CD4-positive, alpha-beta T cell treated with Interleukin-4 for 4 hours (primary cell): Measurements from ENCODE around the gene GABRG3.

Experiments used
- DNase-seq: peaks from one replicate; pipeline ENCODE4 v3.0.0-alpha.2; 2020

The GABRG3 gene

GRCh38 chr15:27254801-27255200 lies 283.8 kb downstream of the GABRG3 start:
- no peak for DNase-seq

GRCh38 chr15:27256446-27256845 lies 285.5 kb downstream of the GABRG3 start:
- no peak for DNase-seq

- DNase-seq = no peak
Measured at GRCh38 chr15:27258287-27258686, 287.3 kb downstream of the GABRG3 start.

- DNase-seq = no peak
Measured at GRCh38 chr15:27260523-27260922, 289.5 kb downstream of the GABRG3 start.

- no peak for DNase-seq
Measured at GRCh38 chr15:27268923-27269322, 297.9 kb downstream of the GABRG3 start.

GRCh38 chr15:27271258-27271657 lies 300.3 kb downstream of the GABRG3 start:
- no peak for DNase-seq

DNA sequence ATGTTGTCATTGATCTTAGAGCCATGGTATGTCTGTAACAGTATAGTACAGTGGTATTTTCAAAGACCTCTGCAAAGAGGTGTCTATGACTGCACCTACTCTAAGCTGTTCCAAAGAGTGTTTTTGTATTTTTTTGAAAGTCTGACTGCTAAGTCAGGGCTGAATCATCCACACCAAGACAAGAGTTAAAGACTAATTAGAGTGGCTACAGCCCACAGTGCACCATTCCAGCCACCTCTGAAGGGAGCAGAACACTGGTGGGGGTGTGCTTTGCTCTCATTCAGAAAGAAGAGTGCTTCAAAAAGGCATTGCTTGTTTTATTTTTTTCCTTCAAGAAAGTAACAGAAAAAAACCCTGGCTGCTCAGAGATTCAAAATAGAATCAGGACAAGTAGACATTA lies 301.4 kb downstream of the GABRG3 start:
- no peak for DNase-seq

DNA sequence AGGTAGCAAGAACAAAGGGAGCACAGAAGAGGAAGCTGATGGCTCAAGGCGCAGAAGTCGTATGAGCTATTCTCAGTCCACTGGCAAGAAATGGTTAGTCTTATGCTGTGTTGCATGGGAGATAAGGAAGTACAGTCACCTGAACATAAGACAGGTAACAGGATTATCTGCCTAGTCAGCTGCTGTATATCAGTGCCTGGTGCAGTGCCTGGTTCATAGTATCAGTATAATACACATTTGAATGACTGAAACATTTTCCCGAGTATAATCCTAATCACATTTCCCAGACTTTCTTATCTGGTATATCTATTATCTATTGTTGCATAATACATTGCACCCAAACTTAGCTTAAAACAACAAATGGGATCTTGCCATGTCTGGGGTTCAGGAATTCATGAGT lies 302.5 kb downstream of the GABRG3 start:
- no peak for DNase-seq

GRCh38 chr15:27278761-27279160 lies 307.8 kb downstream of the GABRG3 start:
- no peak for DNase-seq

GRCh38 chr15:27292641-27293040 lies 321.7 kb downstream of the GABRG3 start:
- DNase-seq = no peak

DNA sequence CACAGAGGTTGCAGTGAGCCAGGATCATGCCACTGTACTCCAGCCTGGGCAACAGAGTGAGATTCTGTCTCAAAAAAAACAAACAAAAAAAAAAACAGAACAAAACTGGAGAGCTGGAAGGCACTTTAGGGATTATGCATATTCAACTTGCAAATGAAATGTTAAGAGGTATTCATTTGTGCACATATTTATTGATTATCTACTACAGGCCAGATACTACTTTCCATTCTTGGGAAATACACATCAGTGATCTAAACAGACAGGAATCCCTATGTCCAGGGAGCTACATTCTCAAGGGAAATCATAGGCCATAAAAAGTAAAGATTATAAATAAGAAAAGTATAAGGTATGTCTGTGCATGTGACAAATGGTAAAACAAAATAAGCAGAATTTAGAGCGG lies 322.6 kb downstream of the GABRG3 start:
- no peak for DNase-seq

GRCh38 chr15:27317736-27318135 lies 346.8 kb downstream of the GABRG3 start:
- DNase-seq = no peak

DNA sequence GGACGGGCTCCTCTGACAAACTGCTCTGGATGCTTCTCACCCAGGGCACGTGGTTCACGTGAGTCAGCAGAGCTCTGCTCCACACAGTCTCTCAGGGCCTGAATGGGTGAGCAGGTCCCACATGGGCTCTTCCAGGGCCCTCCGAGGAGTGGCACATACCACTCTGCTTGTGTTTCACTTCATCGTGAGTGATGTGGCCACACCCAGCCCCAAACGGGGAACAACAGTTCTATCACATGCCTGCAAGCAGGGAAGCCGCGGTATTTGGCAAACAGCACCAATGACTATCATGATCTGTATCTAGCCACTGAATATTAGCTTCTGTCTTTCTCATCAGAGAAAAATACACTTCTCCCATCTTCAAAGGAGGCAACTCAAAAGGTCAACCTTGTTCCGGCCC lies 352.8 kb downstream of the GABRG3 start:
- no peak for DNase-seq

DNA sequence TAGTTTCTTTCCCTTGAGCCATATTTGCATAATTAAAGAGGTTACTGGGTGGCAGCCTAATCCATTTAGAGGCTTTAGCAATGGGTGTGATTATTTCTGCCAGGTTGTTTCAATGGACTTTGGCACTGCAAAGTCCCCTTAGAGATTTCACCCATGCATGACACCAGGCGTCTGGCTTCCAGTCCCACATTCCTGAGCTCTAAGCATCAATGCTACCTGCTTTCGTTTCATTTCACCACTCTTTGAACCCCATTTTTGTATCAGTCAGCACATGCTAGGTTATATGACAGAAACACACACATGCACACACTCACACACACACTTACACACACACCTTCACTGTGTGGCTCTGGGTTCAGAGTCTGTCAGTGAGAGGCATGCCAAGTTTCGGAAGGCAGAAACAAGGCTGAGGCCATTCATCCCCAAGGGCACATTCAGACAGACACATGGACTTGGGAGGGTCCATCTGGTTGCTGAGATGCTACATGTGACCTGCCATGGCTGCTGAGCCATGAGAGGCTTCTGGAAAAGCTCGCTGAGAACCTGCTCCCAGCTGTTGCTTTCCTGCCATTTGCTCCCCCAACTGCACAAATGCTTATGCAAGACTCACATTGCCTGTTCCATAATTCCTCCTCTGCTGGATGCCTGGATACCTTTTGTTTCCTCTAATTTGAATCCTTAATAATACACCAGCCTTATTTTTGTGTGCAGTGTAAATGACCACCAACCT lies 354.1 kb downstream of the GABRG3 start:
- no peak for DNase-seq

DNA sequence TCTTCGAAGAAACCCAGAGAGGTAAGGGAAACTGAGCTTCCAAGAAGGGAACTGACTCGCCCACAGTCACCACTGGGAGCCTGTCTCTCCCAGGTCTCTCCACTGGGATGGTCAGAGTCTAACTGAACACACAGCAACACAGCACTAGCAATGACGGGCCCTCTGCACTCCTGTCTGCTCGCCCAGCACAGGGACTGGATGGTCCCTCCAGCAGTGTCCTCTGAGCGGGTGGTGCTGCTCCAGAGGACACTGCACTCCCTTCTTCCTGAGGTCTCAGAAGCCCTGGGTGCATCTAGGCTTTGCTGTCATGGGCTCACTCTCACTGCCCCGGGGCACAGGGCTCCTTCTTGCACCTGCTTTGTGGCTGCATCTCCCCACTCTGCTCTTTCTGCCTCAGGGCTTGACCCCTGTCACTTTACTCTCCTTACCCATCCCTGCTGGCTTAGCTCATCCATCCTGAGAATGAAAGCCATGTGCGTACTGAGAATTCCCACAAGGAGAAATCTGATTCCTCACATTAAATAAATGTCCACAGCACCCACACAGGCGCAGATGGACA lies 356.6 kb downstream of the GABRG3 start:
- no peak for DNase-seq

GRCh38 chr15:27328186-27328585 lies 357.2 kb downstream of the GABRG3 start:
- no peak for DNase-seq

GRCh38 chr15:27328608-27329007 lies 357.6 kb downstream of the GABRG3 start:
- DNase-seq = no peak

DNA sequence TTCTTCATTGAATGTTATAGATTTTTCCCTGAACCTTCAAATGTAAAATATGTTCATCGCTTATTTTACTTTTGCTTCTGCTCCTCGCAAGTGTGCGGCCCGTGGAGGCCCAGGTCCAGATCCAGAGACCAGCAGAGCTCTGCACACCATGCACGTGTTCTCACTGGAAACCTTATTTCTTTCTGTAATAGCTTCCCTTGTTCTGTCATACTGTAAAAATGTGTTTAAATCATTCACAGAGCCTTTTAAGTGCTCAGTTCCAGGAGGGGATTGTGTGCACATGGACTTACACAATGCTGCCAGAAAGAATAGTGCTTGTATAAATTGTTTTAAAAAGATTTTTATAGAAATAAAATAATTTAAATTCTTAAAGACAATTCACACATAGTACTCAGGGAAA lies 359.3 kb downstream of the GABRG3 start:
- no peak for DNase-seq

DNA sequence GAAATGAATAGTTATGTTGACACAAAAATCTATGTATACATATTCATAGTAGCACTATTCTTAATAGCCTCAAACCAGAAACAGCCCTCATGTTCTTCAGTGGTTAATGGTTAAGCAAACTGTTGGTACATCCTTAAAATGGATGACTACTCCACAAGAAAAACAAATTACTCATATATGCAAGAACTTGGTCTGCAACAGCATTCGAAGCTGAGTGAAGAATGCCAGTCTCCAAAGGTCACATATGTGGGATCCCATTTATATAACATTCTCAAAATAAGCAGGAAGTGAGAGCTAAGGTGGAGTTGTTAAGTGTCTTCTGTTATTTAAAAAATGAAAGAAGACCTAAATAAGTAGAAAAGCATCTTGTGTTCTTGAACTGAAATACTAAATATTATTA lies 365.7 kb downstream of the GABRG3 start:
- DNase-seq = no peak

DNA sequence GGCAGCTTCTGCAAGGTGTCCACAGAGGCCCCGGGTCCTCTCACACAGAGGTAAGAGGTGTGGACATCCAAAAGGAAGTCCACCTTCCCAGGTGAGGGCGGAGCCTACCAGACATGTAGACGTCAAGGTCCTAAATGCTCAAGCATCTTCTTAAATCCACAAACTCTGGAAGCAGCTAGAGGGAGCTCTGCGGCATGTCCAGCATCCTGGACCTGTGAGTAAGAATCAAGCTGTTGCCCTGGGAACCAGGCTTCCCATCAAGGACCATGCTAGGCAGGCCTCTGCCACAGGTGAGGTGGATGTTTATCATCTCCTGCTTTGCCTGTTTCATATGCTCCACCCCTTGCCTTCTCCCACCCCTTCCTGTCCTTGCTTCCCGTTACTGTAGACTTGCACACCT lies 368.2 kb downstream of the GABRG3 start:
- no peak for DNase-seq

- DNase-seq = no peak
Measured at GRCh38 chr15:27341780-27342343, 370.9 kb downstream of the GABRG3 start.

DNA sequence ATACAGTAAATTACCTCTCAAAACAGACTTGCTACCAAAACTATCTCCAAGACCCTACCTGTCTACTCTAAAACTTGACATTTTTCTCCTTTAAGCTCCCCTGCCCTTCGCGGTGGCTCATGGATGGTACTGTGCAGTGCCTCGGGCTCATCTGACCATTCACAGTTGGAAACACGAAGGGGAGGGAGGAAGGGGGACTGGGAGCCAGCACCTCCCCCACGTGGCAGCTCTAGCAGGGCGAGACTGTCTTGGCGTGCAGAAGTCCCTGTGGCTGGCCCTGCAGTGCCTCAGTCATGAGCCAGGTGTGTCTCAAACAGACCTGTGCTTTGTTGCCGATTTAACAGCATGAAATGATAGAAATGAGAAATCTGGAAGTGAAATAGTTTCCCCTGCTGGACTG lies 372.0 kb downstream of the GABRG3 start:
- DNase-seq = no peak

DNA sequence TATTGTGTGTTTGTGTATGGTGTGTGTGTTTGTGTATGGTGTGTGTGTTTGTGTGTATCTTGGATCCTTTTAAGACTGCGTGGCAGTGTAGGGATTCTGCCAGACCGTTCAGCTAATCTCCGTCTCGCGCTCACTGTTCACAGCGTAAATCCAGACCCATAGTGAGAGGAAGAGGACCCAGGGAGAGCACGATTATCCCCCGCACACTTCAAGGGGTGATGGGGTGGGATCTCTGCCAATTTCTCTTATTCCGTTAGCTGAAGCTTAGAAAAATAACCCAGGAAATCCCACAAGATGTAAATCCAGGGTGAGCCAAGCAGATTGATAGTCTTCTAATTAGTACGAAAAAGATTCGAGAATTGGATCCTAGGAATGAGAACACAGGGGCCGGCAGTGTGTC lies 381.2 kb downstream of the GABRG3 start:
- no peak for DNase-seq

- DNase-seq = no peak
Measured at GRCh38 chr15:27353856-27354255, 382.9 kb downstream of the GABRG3 start.
